Suprapubic skin (tissue), 4 donors: ENCODE data around the gene CNTN4.

ENCODE experiments used
- POLR2A ChIP-seq, 2 donors: fragments of 450-650 bp; IDR thresholded peaks; one replicate each; pipeline ENCODE4 v1.6.1; 2017; ENCODE audit warnings: antibody characterized with exemption in 2 of 2, mild to moderate bottlenecking in 2 of 2, moderate library complexity in 2 of 2
- POLR2AphosphoS5 ChIP-seq, 3 donors: sonication (generic); formaldehyde crosslinking; IDR thresholded peaks; one replicate each; pipeline ENCODE4 v1.6.1; 2017; ENCODE audit warnings: antibody characterized with exemption in 3 of 3
- TF ChIP-seq, protein P1 (sequence below), 2 donors: fragments of 200-600 bp in 1 of 2; fragments of 450-650 bp in 1 of 2; sonication (generic) in 1 of 2; IDR thresholded peaks; one replicate each; pipeline ENCODE4 v1.5.1; 2016 to 2019; ENCODE audit warnings: antibody characterized with exemption in 2 of 2, mild to moderate bottlenecking in 1 of 2, moderate library complexity in 1 of 2

DNA sequence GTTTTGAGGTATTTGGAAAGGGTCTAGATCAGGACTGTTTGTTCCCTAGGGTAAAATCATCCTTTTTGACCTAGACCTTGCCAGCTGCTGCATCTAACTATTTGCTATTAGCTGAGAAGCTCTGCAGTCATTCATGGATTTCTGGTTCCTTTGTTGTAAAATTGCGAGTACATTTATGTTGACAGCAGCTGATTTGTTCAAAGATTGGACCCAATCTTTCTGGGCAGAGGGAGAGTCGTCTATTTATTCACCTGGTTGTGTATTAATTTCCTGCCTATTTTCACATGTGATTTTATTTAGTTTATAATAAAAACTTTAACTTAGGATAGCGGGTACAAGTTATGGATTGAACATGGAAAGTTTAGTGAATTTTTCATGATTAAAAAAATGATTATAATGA is 236.3 kb downstream of the CNTN4 start:
- TF ChIP-seq, protein P1, sequence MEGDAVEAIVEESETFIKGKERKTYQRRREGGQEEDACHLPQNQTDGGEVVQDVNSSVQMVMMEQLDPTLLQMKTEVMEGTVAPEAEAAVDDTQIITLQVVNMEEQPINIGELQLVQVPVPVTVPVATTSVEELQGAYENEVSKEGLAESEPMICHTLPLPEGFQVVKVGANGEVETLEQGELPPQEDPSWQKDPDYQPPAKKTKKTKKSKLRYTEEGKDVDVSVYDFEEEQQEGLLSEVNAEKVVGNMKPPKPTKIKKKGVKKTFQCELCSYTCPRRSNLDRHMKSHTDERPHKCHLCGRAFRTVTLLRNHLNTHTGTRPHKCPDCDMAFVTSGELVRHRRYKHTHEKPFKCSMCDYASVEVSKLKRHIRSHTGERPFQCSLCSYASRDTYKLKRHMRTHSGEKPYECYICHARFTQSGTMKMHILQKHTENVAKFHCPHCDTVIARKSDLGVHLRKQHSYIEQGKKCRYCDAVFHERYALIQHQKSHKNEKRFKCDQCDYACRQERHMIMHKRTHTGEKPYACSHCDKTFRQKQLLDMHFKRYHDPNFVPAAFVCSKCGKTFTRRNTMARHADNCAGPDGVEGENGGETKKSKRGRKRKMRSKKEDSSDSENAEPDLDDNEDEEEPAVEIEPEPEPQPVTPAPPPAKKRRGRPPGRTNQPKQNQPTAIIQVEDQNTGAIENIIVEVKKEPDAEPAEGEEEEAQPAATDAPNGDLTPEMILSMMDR (IDR thresholded peaks at IDR 0.05), result no peak
- TF ChIP-seq POLR2A (IDR thresholded peaks at IDR 0.05) (no peak), POLR2AphosphoS5 (IDR thresholded peaks at IDR 0.05) (no peak)
